ENCODE measurements around the gene ZBTB40. TPM values are rescaled to one million over a fixed set of nuclear protein-coding genes. Genes with fewer than 3 reads are reported as not detected.

The ZBTB40 gene
- total RNA-seq, 4 donors from 2014 or later = 13.8 to 21.1 (median 18.4) TPM

DNA sequence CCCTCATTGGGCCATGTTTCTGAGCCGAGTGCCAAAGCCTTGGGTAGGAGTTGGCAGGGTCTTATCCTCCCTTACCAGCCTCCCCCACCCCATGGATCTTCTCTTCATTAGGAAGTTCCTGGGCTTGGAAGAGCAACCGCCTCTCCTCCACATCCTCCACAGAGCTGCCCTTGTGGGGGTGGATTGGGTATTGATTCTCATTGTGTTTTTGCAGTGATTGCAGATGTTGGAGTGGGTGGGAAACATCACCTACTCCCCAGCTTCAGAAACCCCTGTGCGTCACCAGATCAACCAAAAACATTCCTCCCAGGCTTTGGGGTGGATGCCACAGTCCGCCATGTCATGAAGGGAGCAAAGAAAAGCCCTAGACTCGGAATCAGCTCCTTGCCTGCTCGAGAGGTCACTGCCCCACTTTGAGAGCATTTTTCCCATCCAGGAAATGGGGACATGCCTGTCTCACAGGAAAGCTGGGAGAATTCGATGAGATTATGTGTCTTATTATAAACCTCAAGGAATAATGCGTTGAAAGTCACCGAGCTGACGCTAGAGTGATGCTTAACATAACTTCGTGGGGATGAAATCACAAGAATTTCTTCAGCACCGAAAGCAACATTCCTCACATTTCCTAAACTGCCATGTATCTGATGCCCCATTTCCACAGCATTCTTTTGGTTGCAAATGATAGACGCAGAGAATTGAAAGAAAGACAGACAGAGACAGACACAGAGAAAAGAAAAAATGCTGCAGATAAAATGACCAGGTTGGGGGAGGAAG, 44.7 kb upstream of the ZBTB40 start:
- Histone ChIP-seq H3K27me3 (peaks cover 0 to 40% (median 0%) of the 10 kb centered on the region in 4 donors), H3K9me3 (no peaks in the 10 kb centered on the region), H3K27ac (replicated peaks in 1 of 4) (no peak overlapping the region), H3K4me1 (no peaks in the 10 kb centered on the region), H3K36me3 (no peaks in the 10 kb centered on the region), H3K4me3 (no peak overlapping the region)
- WGBS = 90% methylated on average over 12 of the region's 13 CpGs
- TF ChIP-seq POLR2A (IDR thresholded peaks at IDR 0.05; ENCODE audit: low read depth) (no peak), EP300 (IDR thresholded peaks at IDR 0.05) (no peak), POLR2AphosphoS5 (IDR thresholded peaks at IDR 0.05) (no peak)
- TF ChIP-seq, protein P1, sequence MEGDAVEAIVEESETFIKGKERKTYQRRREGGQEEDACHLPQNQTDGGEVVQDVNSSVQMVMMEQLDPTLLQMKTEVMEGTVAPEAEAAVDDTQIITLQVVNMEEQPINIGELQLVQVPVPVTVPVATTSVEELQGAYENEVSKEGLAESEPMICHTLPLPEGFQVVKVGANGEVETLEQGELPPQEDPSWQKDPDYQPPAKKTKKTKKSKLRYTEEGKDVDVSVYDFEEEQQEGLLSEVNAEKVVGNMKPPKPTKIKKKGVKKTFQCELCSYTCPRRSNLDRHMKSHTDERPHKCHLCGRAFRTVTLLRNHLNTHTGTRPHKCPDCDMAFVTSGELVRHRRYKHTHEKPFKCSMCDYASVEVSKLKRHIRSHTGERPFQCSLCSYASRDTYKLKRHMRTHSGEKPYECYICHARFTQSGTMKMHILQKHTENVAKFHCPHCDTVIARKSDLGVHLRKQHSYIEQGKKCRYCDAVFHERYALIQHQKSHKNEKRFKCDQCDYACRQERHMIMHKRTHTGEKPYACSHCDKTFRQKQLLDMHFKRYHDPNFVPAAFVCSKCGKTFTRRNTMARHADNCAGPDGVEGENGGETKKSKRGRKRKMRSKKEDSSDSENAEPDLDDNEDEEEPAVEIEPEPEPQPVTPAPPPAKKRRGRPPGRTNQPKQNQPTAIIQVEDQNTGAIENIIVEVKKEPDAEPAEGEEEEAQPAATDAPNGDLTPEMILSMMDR (IDR thresholded peaks at IDR 0.05) = no peak
- intact Hi-C loops (cut with DNase I) = no loop called here
- DNase-seq (ENCODE audit: extremely low spot score) = no peak

- Histone ChIP-seq H3K36me3 (no peaks in the 10 kb centered on the region), H3K27ac (replicated peaks in 1 of 4) (no peak overlapping the region), H3K4me3 (no peak overlapping the region), H3K27me3 (peaks cover 0 to 28% (median 0%) of the 10 kb centered on the region in 4 donors), H3K9me3 (no peaks in the 10 kb centered on the region), H3K4me1 (no peaks in the 10 kb centered on the region)
- DNase-seq (ENCODE audit: extremely low spot score) = no peak
- TF ChIP-seq, protein P1 (IDR thresholded peaks at IDR 0.05) = no peak
- TF ChIP-seq EP300 (IDR thresholded peaks at IDR 0.05) (no peak), POLR2AphosphoS5 (IDR thresholded peaks at IDR 0.05) (no peak), POLR2A (IDR thresholded peaks at IDR 0.05; ENCODE audit: low read depth) (no peak)
- 52% methylated on average over 3 of the region's 3 CpGs for WGBS
- intact Hi-C loops (cut with DNase I) = no loop called here
Observed at GRCh38 chr1:22408230-22408629, 43.4 kb upstream of the ZBTB40 start.

GRCh38 chr1:22410401-22410800, 41.2 kb upstream of the ZBTB40 start:
- DNase-seq (ENCODE audit: extremely low spot score) = no peak
- no peaks in the 10 kb centered on the region for H3K9me3 ChIP-seq
- no peak for TF ChIP-seq POLR2AphosphoS5 (IDR thresholded peaks at IDR 0.05)
- TF ChIP-seq, protein P1 (IDR thresholded peaks at IDR 0.05) = no peak
- TF ChIP-seq EP300 (IDR thresholded peaks at IDR 0.05) = no peak
- no peak for TF ChIP-seq POLR2A (IDR thresholded peaks at IDR 0.05; ENCODE audit: low read depth)
- H3K27ac ChIP-seq (replicated peaks in 1 of 4) = no peak overlapping the region
- WGBS = 92% methylated on average over 3 of the region's 3 CpGs
- no peaks in the 10 kb centered on the region for H3K36me3 ChIP-seq
- intact Hi-C loops (cut with DNase I) = no loop called here
- H3K27me3 ChIP-seq = peaks cover 0 to 15% (median 0%) of the 10 kb centered on the region in 4 donors
- no peaks in the 10 kb centered on the region for H3K4me1 ChIP-seq
- no peak overlapping the region for H3K4me3 ChIP-seq

GRCh38 chr1:22410928-22411495, 40.6 kb upstream of the ZBTB40 start:
- WGBS = 87% methylated on average over 10 of the region's 10 CpGs
- Histone ChIP-seq H3K4me3 (no peak overlapping the region), H3K36me3 (no peaks in the 10 kb centered on the region), H3K9me3 (no peaks in the 10 kb centered on the region), H3K4me1 (no peaks in the 10 kb centered on the region), H3K27me3 (peaks cover 0 to 17% (median 0%) of the 10 kb centered on the region in 4 donors), H3K27ac (replicated peaks in 1 of 4) (no peak overlapping the region)
- intact Hi-C loops (cut with DNase I) = no loop called here
- TF ChIP-seq, protein P1 (IDR thresholded peaks at IDR 0.05) = no peak
- TF ChIP-seq POLR2A (IDR thresholded peaks at IDR 0.05; ENCODE audit: low read depth) (no peak), POLR2AphosphoS5 (IDR thresholded peaks at IDR 0.05) (no peak), EP300 (IDR thresholded peaks at IDR 0.05) (no peak)
- DNase-seq (ENCODE audit: extremely low spot score) = no peak

Measured in esophagus muscularis mucosa (tissue), 4 donors.